Neuronal stem cell (in vitro differentiated cells): ENCODE data around the gene SASS6. TPM values are rescaled to one million over a fixed set of nuclear protein-coding genes. Genes with fewer than 3 reads are reported as not detected.

Source experiments
- DNase-seq: peaks from one replicate; pipeline ENCODE4 v3.0.0-alpha.2; 2013; ENCODE audit warnings: low spot score
- H2AFZ ChIP-seq: one replicate; pipeline ENCODE4 v1.6.1; 2013; ENCODE audit warnings: mild to moderate bottlenecking, low read length, inconsistent platforms
- H2AK5ac ChIP-seq: 2 replicates; pipeline ENCODE4 v1.6.1; 2013; ENCODE audit warnings: low read depth, mild to moderate bottlenecking, inconsistent platforms, low read length, moderate library complexity, mixed read lengths
- H2BK120ac ChIP-seq: 2 replicates; pipeline ENCODE4 v1.6.1; 2013; ENCODE audit warnings: low read depth, mild to moderate bottlenecking, inconsistent platforms, low read length, moderate library complexity, mixed read lengths
- H2BK12ac ChIP-seq: one replicate; pipeline ENCODE4 v1.6.1; 2013; ENCODE audit warnings: low read length, inconsistent platforms
- H2BK15ac ChIP-seq: 2 replicates; pipeline ENCODE4 v1.6.1; 2013; ENCODE audit warnings: mild to moderate bottlenecking, low read length, inconsistent platforms, mixed read lengths
- H2BK5ac ChIP-seq: one replicate; pipeline ENCODE4 v1.6.1; 2013; ENCODE audit warnings: inconsistent platforms, mild to moderate bottlenecking, low read length, moderate library complexity
- H3K14ac ChIP-seq: one replicate; pipeline ENCODE4 v1.6.1; 2013; ENCODE audit warnings: low read length, inconsistent platforms
- H3K18ac ChIP-seq: 2 replicates; pipeline ENCODE4 v1.6.1; 2013; ENCODE audit warnings: low read length, inconsistent platforms
- H3K23ac ChIP-seq: 2 replicates; pipeline ENCODE4 v1.6.1; 2013; ENCODE audit warnings: low read depth, mild to moderate bottlenecking, mixed read lengths, low read length, inconsistent platforms; ENCODE audit not compliant: poor library complexity
- H3K27ac ChIP-seq: replicated peaks from 3 replicates; pipeline ENCODE4 v1.5.1; 2013; ENCODE audit warnings: low read length, inconsistent platforms
- H3K27me3 ChIP-seq, 3 experiments: 2 replicates each; pipeline ENCODE4 v1.6.1; 2013; ENCODE audit warnings: low read length in 3 of 3, mild to moderate bottlenecking in 2 of 3, inconsistent platforms in 1 of 3, low read depth in 1 of 3, mixed read lengths in 1 of 3, moderate library complexity in 1 of 3; ENCODE audit not compliant: control insufficient read depth in 3 of 3, insufficient read depth in 3 of 3
- H3K36me3 ChIP-seq, 2 donors: replicated peaks in 1 of 2; 2 replicates each; pipeline ENCODE4 v1.6.1; 2013; ENCODE audit warnings: low read length in 2 of 2; ENCODE audit not compliant: control insufficient read depth in 2 of 2, insufficient read depth in 2 of 2
- H3K4ac ChIP-seq: 2 replicates; pipeline ENCODE4 v1.6.1; 2013; ENCODE audit warnings: inconsistent platforms, mild to moderate bottlenecking, low read length, moderate library complexity
- H3K4me1 ChIP-seq, 2 donors: 1 replicate in 1 of 2; 2 replicates in 1 of 2; pipeline ENCODE4 v1.6.1; 2013; ENCODE audit warnings: low read length in 2 of 2, low read depth in 1 of 2; ENCODE audit not compliant: control insufficient read depth in 2 of 2, insufficient read depth in 1 of 2
- H3K4me2 ChIP-seq: one replicate; pipeline ENCODE4 v1.6.1; 2013; ENCODE audit warnings: mild to moderate bottlenecking, low read length, inconsistent platforms; ENCODE audit not compliant: insufficient read depth, poor library complexity, severe bottlenecking
- H3K4me3 ChIP-seq, 2 donors: 2 replicates each; pipeline ENCODE4 v1.5.1; 2013; ENCODE audit warnings: low read length in 2 of 2, mild to moderate bottlenecking in 2 of 2, inconsistent platforms in 1 of 2, moderate library complexity in 1 of 2
- H3K79me1 ChIP-seq: one replicate; pipeline ENCODE4 v1.6.1; 2013; ENCODE audit warnings: low read depth, mild to moderate bottlenecking, inconsistent platforms, low read length, moderate library complexity
- H3K9ac ChIP-seq: one replicate; pipeline ENCODE4 v1.6.1; 2013; ENCODE audit warnings: mild to moderate bottlenecking, low read depth, low read length, inconsistent platforms; ENCODE audit not compliant: poor library complexity
- H3K9me3 ChIP-seq, 2 donors: replicated peaks in 1 of 2; 2 replicates each; pipeline versions ENCODE3 to v1.6.1; 2013; ENCODE audit warnings: low read length in 2 of 2, mild to moderate bottlenecking in 2 of 2, inconsistent platforms in 1 of 2, low read depth in 1 of 2, mixed read lengths in 1 of 2, moderate library complexity in 1 of 2; ENCODE audit not compliant: control insufficient read depth in 2 of 2, insufficient read depth in 1 of 2
- H4K8ac ChIP-seq: one replicate; pipeline ENCODE4 v1.6.1; 2013; ENCODE audit warnings: low read depth, mild to moderate bottlenecking, inconsistent platforms, low read length, moderate library complexity
- H4K91ac ChIP-seq: one replicate; pipeline ENCODE4 v1.6.1; 2013; ENCODE audit warnings: low read length, low read depth, mild to moderate bottlenecking, inconsistent platforms; ENCODE audit not compliant: poor library complexity
- WGBS, 2 donors: extraction: QIAGEN DNeasy Blood & Tissue Kit; methylation state at CpG; one replicate each; pipeline ENCODE4 v1.1.7; 2013; ENCODE audit warnings: missing lambda C conversion rate in 2 of 2, mixed read lengths in 1 of 2; ENCODE audit not compliant: insufficient read length in 2 of 2, insufficient replicate concordance in 1 of 2; ENCODE audit errors: extremely low coverage in 2 of 2; 5-methylcytosine and 5-hydroxymethylcytosine counted together
- polyA plus RNA-seq, 2 experiments: library from polyadenylated mRNA; stranded (reverse); fragments of 200-250 nt; gene quantifications; one replicate each; pipeline ENCODE4 v1.2.3, GENCODE V29; 2013

SASS6 gene, protein sequence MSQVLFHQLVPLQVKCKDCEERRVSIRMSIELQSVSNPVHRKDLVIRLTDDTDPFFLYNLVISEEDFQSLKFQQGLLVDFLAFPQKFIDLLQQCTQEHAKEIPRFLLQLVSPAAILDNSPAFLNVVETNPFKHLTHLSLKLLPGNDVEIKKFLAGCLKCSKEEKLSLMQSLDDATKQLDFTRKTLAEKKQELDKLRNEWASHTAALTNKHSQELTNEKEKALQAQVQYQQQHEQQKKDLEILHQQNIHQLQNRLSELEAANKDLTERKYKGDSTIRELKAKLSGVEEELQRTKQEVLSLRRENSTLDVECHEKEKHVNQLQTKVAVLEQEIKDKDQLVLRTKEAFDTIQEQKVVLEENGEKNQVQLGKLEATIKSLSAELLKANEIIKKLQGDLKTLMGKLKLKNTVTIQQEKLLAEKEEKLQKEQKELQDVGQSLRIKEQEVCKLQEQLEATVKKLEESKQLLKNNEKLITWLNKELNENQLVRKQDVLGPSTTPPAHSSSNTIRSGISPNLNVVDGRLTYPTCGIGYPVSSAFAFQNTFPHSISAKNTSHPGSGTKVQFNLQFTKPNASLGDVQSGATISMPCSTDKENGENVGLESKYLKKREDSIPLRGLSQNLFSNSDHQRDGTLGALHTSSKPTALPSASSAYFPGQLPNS
- 9.5 TPM for polyA plus RNA-seq (2013, experiment 1 of 2)
- 10.0 TPM for polyA plus RNA-seq (2013, experiment 2 of 2)

DNA sequence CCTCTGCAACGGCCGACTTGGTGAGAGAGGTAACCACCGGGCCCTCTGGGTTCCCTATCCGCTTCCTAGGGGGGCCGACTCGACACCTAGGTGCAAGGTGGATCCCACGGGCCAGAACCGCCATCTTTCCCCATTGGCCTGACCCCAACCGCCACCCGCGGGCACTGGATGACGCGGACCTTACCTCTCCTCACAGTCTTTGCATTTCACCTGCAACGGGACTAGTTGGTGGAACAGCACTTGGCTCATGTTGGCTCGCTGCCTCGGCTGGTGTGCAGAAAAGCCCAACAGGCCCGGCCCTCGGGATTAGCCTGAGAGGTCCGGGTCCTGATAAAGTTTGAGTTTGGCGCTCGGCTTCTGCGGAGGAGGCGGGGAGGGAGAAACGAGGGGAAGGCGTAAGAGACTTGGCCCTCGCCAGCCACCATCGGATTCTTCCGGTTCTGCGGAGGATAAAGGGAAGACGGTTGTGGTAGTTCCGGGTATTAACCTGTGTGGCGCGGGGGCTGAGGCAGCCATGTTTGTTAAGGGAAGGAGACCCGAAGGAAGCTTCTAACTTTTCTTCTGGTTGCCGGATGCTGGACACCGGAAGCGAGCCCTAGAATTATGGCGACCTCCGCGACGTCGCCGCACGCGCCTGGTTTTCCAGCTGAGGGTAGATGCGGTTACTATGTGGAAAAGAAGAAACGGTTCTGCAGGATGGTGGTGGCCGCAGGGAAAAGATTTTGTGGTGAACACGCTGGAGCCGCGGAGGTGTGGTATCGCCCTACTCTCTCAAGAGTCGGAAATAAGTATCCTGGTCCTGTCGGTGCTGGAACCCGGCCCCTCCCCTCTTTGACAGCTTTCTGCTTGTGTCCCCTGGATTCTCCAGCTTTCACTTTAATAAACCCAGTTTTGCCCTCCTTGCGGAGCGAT, at the start of gene SASS6, which contains the start of gene TRMT13:
SASS6 (minus strand) TSS at position 365 of the 912 bp plus-strand sequence; CDS start at position 249, 116 bp downstream.
TRMT13 (plus strand) TSS at position 598 of the 912 bp plus-strand sequence; CDS start at position 604, 6 bp downstream.
- H3K23ac ChIP-seq: peak within 1 kb of the TSS; percentile 96

DNA sequence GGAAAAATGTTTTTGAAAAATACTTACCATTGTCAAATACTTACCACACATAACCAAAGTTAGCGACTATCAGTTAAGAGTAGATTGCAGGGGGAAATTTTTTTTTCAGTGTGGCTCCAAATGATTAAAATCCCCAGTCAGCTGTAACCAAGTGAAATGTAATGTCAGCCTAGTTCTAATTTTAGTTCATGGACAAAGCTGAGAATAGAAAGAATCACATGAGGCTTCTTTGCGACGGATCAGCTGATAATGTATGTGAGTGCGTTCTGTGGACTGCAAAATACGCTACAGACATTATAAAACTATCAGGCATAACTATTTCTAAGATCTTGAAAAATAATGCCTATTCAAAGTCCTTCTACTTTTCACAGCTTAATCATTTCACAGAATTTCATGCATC, 45.4 kb upstream of the SASS6 start, which contains the start of gene LRRC39:
LRRC39 (minus strand) TSS at position 166 of the 400 bp plus-strand sequence. CDS start 9,740 bp downstream, outside the sequence.
- no peak within 1 kb of the TSS for H2AFZ ChIP-seq
- no peak within 1 kb of the TSS for H3K4ac ChIP-seq
- no peak within 1 kb of the TSS for H2BK5ac ChIP-seq
- no peak within 1 kb of the TSS for H3K14ac ChIP-seq
- no peak within 1 kb of the TSS for H2AK5ac ChIP-seq
- H2BK15ac ChIP-seq: no peak within 1 kb of the TSS
- no peak within 1 kb of the TSS for H3K23ac ChIP-seq
- DNase-seq: no peak
- no peak within 1 kb of the TSS for H3K9ac ChIP-seq
- H4K91ac ChIP-seq: no peak within 1 kb of the TSS
- H3K27me3 ChIP-seq: no peaks in the 10 kb centered on the region
- no peaks in the 10 kb centered on the region for H3K36me3 ChIP-seq
- H2BK12ac ChIP-seq: no peak within 1 kb of the TSS
- no peaks in the 10 kb centered on the region for H3K4me1 ChIP-seq
- no peak within 1 kb of the TSS for H2BK120ac ChIP-seq
- H3K9me3 ChIP-seq: no peaks in the 10 kb centered on the region
- H3K4me2 ChIP-seq: no peak within 1 kb of the TSS
- H3K27ac ChIP-seq: no peak within 1 kb of the TSS
- no peak within 1 kb of the TSS for H3K4me3 ChIP-seq
- H3K18ac ChIP-seq: no peak within 1 kb of the TSS
- WGBS, 2 donors: no CpG with 5 or more reads among the region's 5 CpGs
- no peak within 1 kb of the TSS for H4K8ac ChIP-seq
- no peaks in the 10 kb centered on the region for H3K79me1 ChIP-seq

More for the DNA sequence above, at the start of gene SASS6, which contains the start of gene TRMT13:
- peak within 1 kb of the TSS; percentile 90 for H2BK5ac ChIP-seq
- no peaks in the 10 kb centered on the region for H3K27me3 ChIP-seq
- H3K4me3 ChIP-seq: peak within 1 kb of the TSS; percentile 96 to 98
- no peak within 1 kb of the TSS for H2BK12ac ChIP-seq
- peak within 1 kb of the TSS; percentile 97 for H3K18ac ChIP-seq
- H2AK5ac ChIP-seq: no peak within 1 kb of the TSS
- H3K4me2 ChIP-seq: peak within 1 kb of the TSS; percentile 89
- peaks cover 0 to 28% of the 10 kb centered on the region in 2 donors for H3K36me3 ChIP-seq
- peak within 1 kb of the TSS; percentile 78 for H3K27ac ChIP-seq
- peak within 1 kb of the TSS; percentile 92 for H2BK15ac ChIP-seq
- peak within 1 kb of the TSS; percentile 95 for H3K4ac ChIP-seq
- DNase-seq: peak; percentile 93
- no peak within 1 kb of the TSS for H4K8ac ChIP-seq
- peak within 1 kb of the TSS; percentile 99 for H2AFZ ChIP-seq
- H4K91ac ChIP-seq: no peak within 1 kb of the TSS
- WGBS, 2 donors: no CpG with 5 or more reads among the region's 57 CpGs
- peaks cover 2 to 4% of the 10 kb centered on the region in 2 donors for H3K4me1 ChIP-seq
- peaks cover 6% of the 10 kb centered on the region for H3K79me1 ChIP-seq
- no peak within 1 kb of the TSS for H2BK120ac ChIP-seq
- H3K9me3 ChIP-seq: no peaks in the 10 kb centered on the region
- peak within 1 kb of the TSS; percentile 89 for H3K14ac ChIP-seq
- H3K9ac ChIP-seq: peak within 1 kb of the TSS; percentile 96

DNA sequence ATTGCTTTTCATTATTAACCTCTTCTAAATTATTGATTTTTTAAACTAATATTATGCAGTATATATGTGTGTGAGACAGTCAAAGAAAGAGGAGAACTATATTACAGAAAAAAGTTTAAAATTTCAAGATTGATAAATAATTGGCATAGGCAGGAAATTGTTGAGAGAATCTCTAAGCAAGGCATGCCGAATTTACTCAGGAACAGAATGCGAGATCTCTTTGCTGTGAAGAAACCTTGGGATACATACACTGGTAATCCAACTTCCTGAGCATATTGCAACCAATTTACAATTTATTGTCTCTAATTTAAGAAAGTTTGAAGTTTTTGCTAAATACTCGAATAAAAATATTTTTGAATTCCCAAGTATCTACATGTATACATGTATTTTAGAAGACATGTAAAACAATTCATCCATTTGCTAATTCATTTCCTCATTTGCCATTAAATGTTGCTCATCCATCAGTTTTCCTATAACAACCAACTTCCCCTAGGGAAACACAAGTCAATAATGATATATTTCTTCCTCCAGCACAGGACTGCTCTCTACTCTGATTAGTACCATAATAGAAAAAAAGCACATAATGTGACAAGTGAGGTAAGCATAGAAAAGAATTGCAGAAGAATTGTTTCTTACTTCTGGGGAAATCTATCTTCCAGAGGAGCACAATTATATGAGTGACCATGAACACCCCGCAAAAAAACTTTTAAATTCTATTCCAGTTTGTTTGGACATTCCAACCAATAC, 44.7 kb upstream of the SASS6 start:
- Histone ChIP-seq H4K91ac (no peak overlapping the region), H3K4me3 (no peak overlapping the region), H3K4ac (no peak overlapping the region)

More for the DNA sequence above, 44.7 kb upstream of the SASS6 start:
- H3K4me2 ChIP-seq: no peak overlapping the region
- WGBS, 2 donors: no CpG with 5 or more reads among the region's 4 CpGs
- H3K9me3 ChIP-seq: no peaks in the 10 kb centered on the region
- no peak overlapping the region for H2BK120ac ChIP-seq
- H2BK12ac ChIP-seq: no peak overlapping the region
- H3K79me1 ChIP-seq: no peaks in the 10 kb centered on the region
- no peak overlapping the region for H2BK15ac ChIP-seq
- H3K18ac ChIP-seq: no peak overlapping the region
- DNase-seq: no peak
- no peak overlapping the region for H3K9ac ChIP-seq
- no peak overlapping the region for H3K27ac ChIP-seq
- no peak overlapping the region for H2AFZ ChIP-seq
- H3K4me1 ChIP-seq: no peaks in the 10 kb centered on the region
- no peaks in the 10 kb centered on the region for H3K27me3 ChIP-seq
- H2AK5ac ChIP-seq: no peak overlapping the region
- H4K8ac ChIP-seq: no peak overlapping the region
- H3K36me3 ChIP-seq: no peaks in the 10 kb centered on the region
- no peak overlapping the region for H3K23ac ChIP-seq
- H3K14ac ChIP-seq: no peak overlapping the region
- no peak overlapping the region for H2BK5ac ChIP-seq
